ENCODE data around the gene DENND6B. TPM values are rescaled to one million over a fixed set of nuclear protein-coding genes. Genes with fewer than 3 reads are reported as not detected.

The DENND6B gene
- total RNA-seq, 1 experiment from 2014 or later: 14.3 TPM

- H2AFZ ChIP-seq: no peak overlapping the region
- peaks cover 10% of the 10 kb centered on the region; the same call in 1 of the 2 replicates for H3K36me3 ChIP-seq (ENCODE audit: low read depth)
- ChIA-PET POLR2A (ENCODE audit: unreplicated experiment) (no interaction called here), CTCF (interaction anchor here (1.0 kb wide), 1 partner anchor 40 kb away, joined by 5 read pairs; no protein-coding TSS in a partner anchor)
- H3K9me3 ChIP-seq (ENCODE audit: insufficient read depth, low read depth): no peaks in the 10 kb centered on the region
- H3K4me1 ChIP-seq (replicated peaks; ENCODE audit: insufficient read depth): peaks cover 60% of the 10 kb centered on the region
- H3K4me3 ChIP-seq: no peak overlapping the region
- no peaks in the 10 kb centered on the region for H3K27me3 ChIP-seq (ENCODE audit: insufficient read depth, low read depth)
- peak overlapping the region; percentile 98 for H3K4me2 ChIP-seq
- peaks cover 90% of the 10 kb centered on the region for H3K79me2 ChIP-seq (ENCODE audit: low read depth)
- peak overlapping the region; percentile 92 for H3K27ac ChIP-seq
- H3K9me2 ChIP-seq (ENCODE audit: insufficient read depth): no peaks in the 10 kb centered on the region
- DNase-seq: peak in 1 of 2 experiments; percentile 58
- intact Hi-C loops (cut with micrococcal nuclease; ENCODE audit: unreplicated experiment): no loop called here
- peaks cover 46% of the 10 kb centered on the region for H3F3A ChIP-seq (ENCODE audit: insufficient read depth, low read depth)
- BruUV-seq (replicated peaks): no TSS peak
- TF ChIP-seq EZH2 (IDR thresholded peaks at IDR 0.05; ENCODE audit: low read depth): no peak
- TF ChIP-seq CTCF (conservative IDR thresholded peaks at IDR 0.05): no peak
- peaks cover 68% of the 10 kb centered on the region for H4K20me1 ChIP-seq (ENCODE audit: insufficient read depth)
These were observed 24.7 kb downstream of the DENND6B start for GRCh38 chr22:50302041-50302541.

DNA sequence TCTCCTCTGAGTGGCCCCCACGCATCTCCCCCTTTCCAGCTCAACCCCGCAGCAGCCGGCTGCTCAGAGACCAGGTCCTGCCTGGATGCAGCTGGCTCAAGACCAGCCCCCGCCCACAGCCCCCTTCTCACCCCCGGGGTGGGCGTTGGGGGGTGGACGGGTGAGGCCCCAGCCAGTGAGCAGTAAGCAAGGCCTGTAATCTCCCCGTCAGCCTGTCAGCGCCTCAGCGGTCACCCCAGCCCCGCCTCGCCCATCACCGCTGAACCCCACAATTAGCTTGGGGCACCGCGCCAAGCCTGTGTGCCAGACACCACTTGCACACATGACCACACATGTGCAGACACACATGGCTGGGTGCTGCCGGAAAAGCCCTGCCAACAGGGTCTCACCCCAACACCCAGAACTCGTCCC, 25.2 kb downstream of the DENND6B start:
- Histone ChIP-seq H3K4me3 (no peak overlapping the region), H3K27me3 (ENCODE audit: insufficient read depth, low read depth) (no peaks in the 10 kb centered on the region), H3F3A (ENCODE audit: insufficient read depth, low read depth) (peaks cover 50% of the 10 kb centered on the region), H3K4me2 (peak overlapping the region; percentile 98; the same call in 1 of the 2 replicates), H3K79me2 (ENCODE audit: low read depth) (peaks cover 90% of the 10 kb centered on the region), H4K20me1 (ENCODE audit: insufficient read depth) (peaks cover 73% of the 10 kb centered on the region), H3K4me1 (replicated peaks; ENCODE audit: insufficient read depth) (peaks cover 65% of the 10 kb centered on the region), H3K36me3 (ENCODE audit: low read depth) (peaks cover 10% of the 10 kb centered on the region; the same call in 1 of the 2 replicates), H2AFZ (no peak overlapping the region), H3K27ac (0 out of 2 replicates have a peak overlapping the region, but pooled peaks have one; percentile 92), H3K9me3 (ENCODE audit: insufficient read depth, low read depth) (no peaks in the 10 kb centered on the region), H3K9me2 (ENCODE audit: insufficient read depth) (no peaks in the 10 kb centered on the region)
- CTCF ChIA-PET: interaction anchor here (0.7 to 1.0 kb wide), 2 partner anchors 29 to 39 kb away, joined by 3 to 5 read pairs; no protein-coding TSS in a partner anchor
- no TSS peak for BruUV-seq (replicated peaks)
- DNase-seq: no peak
- POLR2A ChIA-PET (ENCODE audit: unreplicated experiment): no interaction called here
- no peak for TF ChIP-seq EZH2 (IDR thresholded peaks at IDR 0.05; ENCODE audit: low read depth)
- TF ChIP-seq CTCF (conservative IDR thresholded peaks at IDR 0.05): no peak
- intact Hi-C loops (cut with micrococcal nuclease; ENCODE audit: unreplicated experiment): no loop called here

GRCh38 chr22:50300620-50301257, 26.1 kb downstream of the DENND6B start:
- no peak overlapping the region for H3K4me2 ChIP-seq

More at GRCh38 chr22:50300620-50301257, 26.1 kb downstream of the DENND6B start:
- Histone ChIP-seq H4K20me1 (ENCODE audit: insufficient read depth) (peaks cover 82% of the 10 kb centered on the region), H2AFZ (no peak overlapping the region), H3K4me1 (replicated peaks; ENCODE audit: insufficient read depth) (peaks cover 74% of the 10 kb centered on the region), H3K79me2 (ENCODE audit: low read depth) (peaks cover 91% of the 10 kb centered on the region), H3K9me2 (ENCODE audit: insufficient read depth) (no peaks in the 10 kb centered on the region), H3K36me3 (ENCODE audit: low read depth) (peaks cover 11% of the 10 kb centered on the region; the same call in 1 of the 2 replicates), H3F3A (ENCODE audit: insufficient read depth, low read depth) (peaks cover 54% of the 10 kb centered on the region), H3K9me3 (ENCODE audit: insufficient read depth, low read depth) (no peaks in the 10 kb centered on the region), H3K27ac (no peak overlapping the region), H3K4me3 (no peak overlapping the region), H3K27me3 (ENCODE audit: insufficient read depth, low read depth) (no peaks in the 10 kb centered on the region)
- intact Hi-C loops (cut with micrococcal nuclease; ENCODE audit: unreplicated experiment): no loop called here
- CTCF ChIA-PET: no interaction called here
- TF ChIP-seq CTCF (conservative IDR thresholded peaks at IDR 0.05) (no peak), EZH2 (IDR thresholded peaks at IDR 0.05; ENCODE audit: low read depth) (no peak)
- DNase-seq: no peak
- BruUV-seq (replicated peaks): no TSS peak
- POLR2A ChIA-PET (ENCODE audit: unreplicated experiment): no interaction called here
